Fibroblast of peridontal ligament (primary cell): ENCODE measurements around the gene DIRAS1.

Experiments
- DNase-seq: peaks from one replicate; pipeline ENCODE4 v3.0.0-alpha.2; 2010; ENCODE audit errors: extremely low read depth

DIRAS1 gene

GRCh38 chr19:2755811-2756210 lies 34.6 kb upstream of the DIRAS1 start:
- DNase-seq = no peak

- no peak for DNase-seq
Measured at GRCh38 chr19:2755448-2755705, 34.2 kb upstream of the DIRAS1 start.

DNA sequence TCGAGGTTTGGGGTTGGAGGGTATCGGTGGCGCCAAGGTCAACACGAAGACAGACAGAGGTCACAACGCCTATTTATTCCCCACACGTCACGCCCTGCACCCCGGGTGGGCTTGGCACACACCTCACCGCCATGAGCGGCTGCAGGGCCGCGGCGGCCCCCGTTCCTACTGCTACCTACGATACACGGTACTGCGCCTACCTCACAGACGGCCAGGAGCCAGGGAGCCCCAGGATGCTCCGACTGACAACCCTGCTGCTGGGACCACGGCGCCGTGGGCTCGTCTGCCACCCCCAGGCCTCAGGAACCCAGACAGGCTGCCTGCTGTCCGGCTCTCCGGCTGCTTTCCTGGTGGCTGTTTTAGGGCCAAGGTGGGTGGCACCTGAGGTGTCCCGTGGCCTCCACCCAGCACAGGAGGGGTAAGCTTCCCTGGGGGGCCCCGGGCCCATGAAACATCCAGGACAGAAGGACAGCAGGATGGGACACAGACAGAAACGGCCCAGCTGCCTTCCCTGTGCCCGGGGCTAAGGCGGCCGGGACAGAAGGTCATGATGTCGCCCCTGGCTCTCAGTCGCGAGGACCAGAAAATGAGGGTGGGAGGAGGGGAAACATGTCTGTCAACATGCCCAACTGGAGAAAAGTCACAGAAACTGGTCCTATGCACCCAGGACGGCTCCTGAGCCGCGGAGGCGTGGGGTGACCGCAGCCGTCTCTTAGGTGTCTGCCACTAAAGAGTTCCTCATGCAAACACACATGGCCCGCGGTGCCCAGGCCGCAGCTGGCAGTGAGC lies 33.7 kb upstream of the DIRAS1 start:
- no peak for DNase-seq

GRCh38 chr19:2751438-2751830 lies 30.3 kb upstream of the DIRAS1 start:
- DNase-seq = no peak

- no peak for DNase-seq
Measured at GRCh38 chr19:2750808-2751437, 29.8 kb upstream of the DIRAS1 start.

DNA sequence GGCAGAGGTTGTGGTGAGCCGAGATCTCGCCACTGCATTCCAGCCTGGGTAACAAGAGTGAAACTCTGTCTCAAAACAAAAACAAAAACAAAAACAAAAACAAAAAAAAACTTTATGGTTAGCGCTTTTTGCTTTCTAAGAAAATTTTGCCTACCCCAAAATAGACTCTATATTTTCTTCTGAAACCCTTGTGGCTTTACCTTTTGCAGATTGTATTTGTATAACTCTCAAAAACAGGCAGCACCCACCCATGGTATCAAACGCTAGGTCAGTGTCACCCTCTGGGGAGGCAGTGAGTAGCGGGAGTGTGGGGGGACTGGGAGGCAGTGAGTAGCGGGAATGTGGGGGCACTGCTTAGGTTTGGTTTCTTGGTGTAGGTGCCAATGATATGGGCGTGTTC lies 26.2 kb upstream of the DIRAS1 start:
- DNase-seq = no peak

DNA sequence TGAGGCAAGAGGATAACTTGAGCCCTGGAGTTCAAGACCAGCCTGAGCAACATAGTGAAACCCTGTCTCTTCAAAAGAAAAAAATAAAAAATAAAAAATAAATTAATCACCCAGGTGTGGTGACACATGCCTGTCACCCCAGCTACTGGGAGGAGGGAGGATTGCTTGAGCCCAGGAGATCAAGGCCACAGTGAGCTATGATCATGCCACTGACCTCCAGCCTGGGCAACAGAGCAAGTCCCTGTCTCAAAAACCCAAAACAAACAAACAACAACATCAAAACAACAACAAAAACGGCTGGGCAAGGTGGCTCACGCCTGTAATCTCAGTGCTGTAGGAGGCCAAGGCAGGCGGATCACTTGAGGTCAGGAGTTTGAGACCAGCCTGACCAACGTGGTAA lies 22.9 kb upstream of the DIRAS1 start:
- DNase-seq = no peak

DNA sequence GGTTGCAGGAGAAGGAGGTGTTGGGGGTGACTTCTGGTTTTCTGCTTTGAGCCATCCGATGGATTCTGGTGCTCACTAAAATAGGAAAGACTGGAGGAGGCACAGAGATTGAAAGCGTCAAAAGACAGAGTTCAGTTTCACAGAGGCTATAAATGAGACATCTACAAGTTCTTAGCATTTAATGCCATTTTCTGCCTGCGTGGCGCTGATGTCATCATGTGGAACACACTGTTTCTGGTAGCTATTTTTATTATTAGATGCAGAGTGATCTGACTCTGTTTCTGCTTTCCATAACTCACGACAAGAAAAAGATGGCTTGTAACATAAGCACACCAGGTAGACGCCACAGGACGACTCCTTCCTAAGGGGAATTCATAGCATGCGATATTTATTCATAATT lies 21.9 kb upstream of the DIRAS1 start:
- DNase-seq = no peak

DNA sequence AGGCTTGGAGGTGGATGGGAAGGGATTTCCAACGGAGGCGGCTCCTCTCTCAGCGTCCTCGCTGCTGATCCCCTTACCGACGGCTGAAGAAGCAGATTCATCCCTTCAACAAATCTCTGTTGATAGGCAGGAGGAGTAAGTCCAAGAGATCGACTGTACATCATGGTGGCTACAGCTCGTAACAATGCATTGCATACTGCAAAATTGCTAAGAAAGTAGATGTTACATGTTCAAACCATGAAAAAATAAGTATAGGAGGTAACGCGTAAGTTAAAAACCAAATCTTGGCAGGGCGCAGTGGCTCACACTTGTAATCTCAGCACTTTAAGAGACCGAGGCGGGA lies 19.1 kb upstream of the DIRAS1 start:
- no peak for DNase-seq

GRCh38 chr19:2739602-2740313 lies 18.6 kb upstream of the DIRAS1 start, which contains the start of gene SLC39A3:
TSS of gene SLC39A3 (minus strand) at chr19:2740017. CDS start at chr19:2737257, 2,760 bp downstream.
- DNase-seq = peak; percentile 98

- DNase-seq = no peak
Measured at GRCh38 chr19:2736550-2737190, 15.5 kb upstream of the DIRAS1 start.

- no peak for DNase-seq
Measured at GRCh38 chr19:2735374-2735773, 14.2 kb upstream of the DIRAS1 start.

- no peak for DNase-seq
Measured at GRCh38 chr19:2734589-2735288, 13.6 kb upstream of the DIRAS1 start.

GRCh38 chr19:2733930-2734588 lies 12.9 kb upstream of the DIRAS1 start:
- DNase-seq = no peak

DNA sequence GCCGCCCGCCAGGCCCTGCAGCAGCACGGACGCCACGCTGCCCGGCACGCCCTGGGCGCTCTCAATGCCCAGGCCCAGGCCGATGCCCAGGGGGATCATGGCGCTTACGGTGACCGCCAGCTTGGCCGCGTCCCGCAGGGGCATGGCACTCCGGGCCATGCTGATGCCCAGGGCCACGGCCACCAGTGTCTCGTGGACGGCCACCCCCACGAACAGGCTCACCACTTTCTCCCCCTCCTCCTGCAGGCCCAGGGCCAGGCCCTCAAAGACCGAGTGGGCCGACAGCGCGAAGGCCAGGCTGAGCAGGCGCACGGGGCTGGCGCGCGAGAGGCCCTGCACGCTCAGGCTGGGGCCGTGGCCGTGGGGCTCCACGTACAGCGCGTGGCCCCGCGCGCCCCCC lies 11.7 kb upstream of the DIRAS1 start:
- no peak for DNase-seq

DNA sequence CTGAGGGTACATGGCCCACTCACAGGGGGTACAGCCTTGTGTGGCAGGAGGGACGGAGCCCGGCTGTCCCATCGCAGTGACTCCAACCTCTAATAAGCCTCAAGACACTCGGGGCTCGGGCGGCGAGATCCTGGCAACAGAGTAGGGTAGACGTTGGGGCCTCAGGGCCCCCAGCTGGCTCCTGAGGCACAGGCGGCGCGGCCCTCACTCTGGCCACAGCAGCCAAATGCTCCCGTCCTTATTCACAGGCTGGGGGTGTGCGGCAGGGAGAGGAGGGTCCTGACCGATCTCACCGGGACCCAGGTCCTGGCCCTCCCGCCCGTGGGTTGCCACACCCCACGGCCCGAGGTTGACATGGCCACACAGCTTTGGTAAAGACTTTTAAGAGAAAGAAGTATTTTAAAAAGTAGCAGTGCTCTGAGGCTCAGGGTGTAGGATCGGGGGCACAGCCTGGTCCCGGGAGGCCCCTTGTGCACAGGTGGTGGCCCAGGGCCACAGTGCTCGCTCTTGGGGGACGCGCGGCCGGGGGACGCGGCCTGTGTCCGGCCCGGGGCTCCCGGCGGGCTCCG lies 11.1 kb upstream of the DIRAS1 start:
- no peak for DNase-seq

GRCh38 chr19:2731181-2731995 lies 10.2 kb upstream of the DIRAS1 start:
- no peak for DNase-seq

DNA sequence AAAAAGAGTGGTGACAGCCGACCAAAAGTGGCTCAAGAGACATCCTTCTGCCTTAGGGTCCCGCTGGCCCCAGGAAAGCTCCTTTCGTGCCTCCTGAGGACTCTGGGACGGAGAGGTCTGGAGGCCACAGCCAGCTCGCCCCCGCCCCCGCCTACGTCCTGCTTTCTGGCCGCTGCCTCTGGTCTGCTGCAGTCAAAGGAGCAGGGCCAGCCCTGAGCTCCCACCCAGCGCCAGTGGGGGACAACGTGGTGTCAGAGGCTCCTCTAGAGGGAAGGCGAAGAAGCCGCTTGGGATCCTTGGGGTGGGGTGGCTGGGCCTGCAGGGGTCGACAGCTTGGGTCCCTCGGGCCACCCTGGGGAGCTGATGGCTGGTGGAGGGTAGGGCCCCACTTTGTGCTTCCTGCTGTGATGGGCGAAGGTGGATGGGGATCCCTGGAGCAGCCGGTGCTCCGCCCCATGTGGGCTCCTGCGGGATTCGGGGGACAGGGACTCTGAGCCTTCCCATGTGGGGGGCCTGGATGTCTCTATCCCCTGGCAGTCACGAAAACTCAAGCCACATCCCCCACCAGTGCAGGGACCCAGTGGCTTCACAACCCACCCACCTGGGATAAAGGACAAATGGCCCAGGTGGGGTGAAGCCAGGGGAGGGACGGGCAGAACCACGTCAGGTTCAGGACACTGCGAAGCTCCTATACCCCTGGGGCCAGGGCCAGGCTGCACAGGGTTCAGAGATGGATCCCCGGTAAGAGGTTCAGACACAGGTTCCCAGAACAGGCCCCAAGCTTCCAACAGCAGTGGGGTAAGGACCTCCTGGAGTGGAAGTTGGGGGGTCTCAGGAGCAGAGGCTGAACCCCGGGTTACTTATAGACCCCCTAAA lies 9.0 kb upstream of the DIRAS1 start:
- no peak for DNase-seq

- no peak for DNase-seq
Measured at GRCh38 chr19:2728783-2729387, 7.7 kb upstream of the DIRAS1 start.
